Skeletal muscle satellite cell (primary cell): ENCODE measurements around the gene ANAPC7.
"Not testable (repeated sequence)": the region's sequence is repeated elsewhere in the genome, so short reads cannot be mapped to it uniquely, and the experiment has no call there.

ENCODE experiments used
- H3K27me3 ChIP-seq: 2 replicates; pipeline ENCODE4 v1.7.0; 2013; ENCODE audit warnings: low read length; ENCODE audit not compliant: control insufficient read depth, insufficient read depth
- H3K36me3 ChIP-seq: 2 replicates; pipeline ENCODE4 v1.7.0; 2013; ENCODE audit warnings: mild to moderate bottlenecking, control low read depth, low read length; ENCODE audit not compliant: insufficient read depth
- H3K4me1 ChIP-seq: 2 replicates; pipeline ENCODE4 v1.7.0; 2013; ENCODE audit warnings: low read length; ENCODE audit not compliant: control insufficient read depth, insufficient read depth
- H3K4me2 ChIP-seq: 2 replicates; pipeline ENCODE4 v1.7.0; 2013; ENCODE audit warnings: mild to moderate bottlenecking, low read length
- H3K4me3 ChIP-seq: 2 replicates; pipeline ENCODE4 v1.7.0; 2013; ENCODE audit warnings: low read length
- H3K9ac ChIP-seq: 2 replicates; pipeline ENCODE4 v1.7.0; 2013; ENCODE audit warnings: mild to moderate bottlenecking, low read depth, low read length, moderate library complexity
- H3K9me3 ChIP-seq: replicated peaks from 2 replicates; pipeline ENCODE4 v1.7.0; 2013; ENCODE audit warnings: mild to moderate bottlenecking, control low read depth, low read length

ANAPC7 gene

GRCh38 chr12:110358384-110359097 lies 45.0 kb downstream of the ANAPC7 start:
- not testable (repeated sequence) for H3K4me2 ChIP-seq, H3K4me1 ChIP-seq, H3K36me3 ChIP-seq, H3K4me3 ChIP-seq, H3K9me3 ChIP-seq, H3K9ac ChIP-seq, H3K27me3 ChIP-seq

- Histone ChIP-seq H3K9me3 (no peaks in the 10 kb centered on the region), H3K4me3 (no peak overlapping the region), H3K9ac (no peak overlapping the region), H3K36me3 (peaks cover 22% of the 10 kb centered on the region), H3K4me2 (no peak overlapping the region), H3K4me1 (no peaks in the 10 kb centered on the region), H3K27me3 (no peaks in the 10 kb centered on the region)
These were observed 48.4 kb downstream of the ANAPC7 start for GRCh38 chr12:110355073-110355472.

GRCh38 chr12:110354172-110354780 lies 49.2 kb downstream of the ANAPC7 start:
- Histone ChIP-seq H3K4me3 (no peak overlapping the region), H3K27me3 (no peaks in the 10 kb centered on the region), H3K9me3 (no peaks in the 10 kb centered on the region), H3K9ac (no peak overlapping the region), H3K36me3 (peaks cover 30% of the 10 kb centered on the region), H3K4me2 (no peak overlapping the region), H3K4me1 (peaks cover 4% of the 10 kb centered on the region)

DNA sequence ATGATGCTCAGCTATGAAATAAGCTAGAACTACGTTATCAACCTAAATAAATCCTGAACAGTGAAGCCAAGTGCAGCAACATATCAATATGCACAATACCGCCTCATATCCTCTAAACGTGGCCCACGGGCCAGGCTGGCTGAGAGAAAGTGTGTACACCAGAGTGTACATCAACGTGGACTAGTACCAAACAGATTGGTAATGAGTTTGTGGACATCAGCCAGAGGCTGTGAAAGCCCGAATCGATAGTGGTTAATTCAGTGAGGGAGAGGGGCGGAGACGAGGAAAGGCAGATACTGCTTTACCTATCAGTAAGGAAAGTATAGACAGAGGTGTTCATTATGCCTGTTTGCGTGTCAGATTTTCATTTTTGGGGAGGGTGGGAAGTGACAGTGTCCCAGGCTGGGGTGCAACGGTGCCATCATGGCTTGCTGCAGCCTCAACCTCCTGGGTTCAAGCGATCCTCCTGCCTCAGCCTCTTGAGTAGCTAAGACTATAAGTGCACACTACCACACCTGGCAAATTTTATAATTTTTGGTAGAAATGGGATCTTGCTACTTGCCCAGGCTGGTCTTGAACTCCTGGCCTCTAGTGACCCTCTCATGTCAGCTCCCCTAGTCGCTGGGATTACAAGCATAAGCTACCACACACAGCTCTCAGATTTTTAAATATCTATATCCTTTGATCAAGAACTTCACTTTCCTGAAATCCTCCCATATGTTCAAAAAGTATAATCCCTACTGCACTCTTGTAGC lies 50.1 kb downstream of the ANAPC7 start:
- Histone ChIP-seq H3K4me1 (peaks cover 6% of the 10 kb centered on the region), H3K27me3 (no peaks in the 10 kb centered on the region), H3K4me3 (no peak overlapping the region), H3K9me3 (no peaks in the 10 kb centered on the region), H3K36me3 (peaks cover 39% of the 10 kb centered on the region), H3K9ac (no peak overlapping the region), H3K4me2 (no peak overlapping the region)

GRCh38 chr12:110352401-110352800 lies 51.1 kb downstream of the ANAPC7 start:
- Histone ChIP-seq H3K4me1 (peaks cover 6% of the 10 kb centered on the region), H3K4me2 (no peak overlapping the region), H3K4me3 (no peak overlapping the region), H3K9me3 (no peaks in the 10 kb centered on the region), H3K36me3 (peaks cover 49% of the 10 kb centered on the region), H3K27me3 (no peaks in the 10 kb centered on the region), H3K9ac (no peak overlapping the region)

DNA sequence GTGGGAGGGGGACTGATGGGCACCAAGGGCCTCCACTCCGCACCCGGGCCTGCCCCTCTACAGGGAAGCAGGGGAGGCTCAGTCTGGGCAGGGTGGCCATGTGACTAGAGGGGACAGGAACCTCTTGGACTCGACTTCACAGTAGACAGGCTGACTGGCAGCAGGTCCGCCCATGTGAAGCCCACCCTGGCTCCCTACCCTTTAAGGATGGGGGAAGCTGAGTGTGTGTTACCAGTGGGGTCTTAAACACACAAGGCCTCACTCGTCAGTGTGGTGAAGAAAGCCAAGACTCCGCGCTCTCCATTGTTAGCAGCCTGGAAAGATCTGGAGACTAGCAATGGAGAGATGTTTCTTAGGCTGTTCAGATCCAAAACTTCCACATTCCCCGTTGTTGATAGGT lies 52.4 kb downstream of the ANAPC7 start:
- Histone ChIP-seq H3K4me2 (no peak overlapping the region), H3K4me1 (peaks cover 6% of the 10 kb centered on the region), H3K27me3 (no peaks in the 10 kb centered on the region), H3K9ac (no peak overlapping the region), H3K9me3 (no peaks in the 10 kb centered on the region), H3K4me3 (no peak overlapping the region), H3K36me3 (peaks cover 57% of the 10 kb centered on the region)

DNA sequence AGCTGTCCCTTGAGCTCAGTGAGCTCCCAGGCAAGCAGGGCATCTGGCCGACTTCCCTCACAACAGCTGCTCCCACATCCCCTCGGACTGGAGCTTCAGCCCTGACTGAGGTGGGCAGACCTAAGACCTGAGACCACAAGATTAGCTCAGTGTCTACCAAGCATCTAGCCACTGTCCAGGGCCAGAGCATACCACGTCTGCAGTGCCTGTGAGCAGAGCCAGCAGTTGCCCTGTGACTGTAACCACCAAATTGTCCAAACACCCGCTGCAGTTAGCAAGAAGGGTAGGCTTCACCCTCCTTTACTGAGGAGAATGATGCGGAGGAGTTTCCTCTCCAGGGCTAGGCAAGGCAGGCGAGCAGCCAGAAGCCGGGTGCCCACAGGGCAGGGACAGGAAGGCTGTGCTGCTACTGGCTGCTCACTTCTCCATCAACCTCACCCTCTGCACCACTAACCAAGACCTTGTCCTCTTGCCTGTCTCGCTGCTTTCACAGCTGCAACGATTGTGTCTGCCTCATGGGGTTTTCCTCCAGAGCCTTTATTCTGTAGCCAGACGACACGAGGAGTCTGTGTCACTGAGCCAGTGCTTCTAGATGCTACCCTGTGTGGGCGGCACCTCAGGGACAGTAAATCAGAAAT lies 53.9 kb downstream of the ANAPC7 start:
- Histone ChIP-seq H3K4me2 (no peak overlapping the region), H3K4me1 (peaks cover 6% of the 10 kb centered on the region), H3K9me3 (no peaks in the 10 kb centered on the region), H3K4me3 (no peak overlapping the region), H3K9ac (no peak overlapping the region), H3K27me3 (no peaks in the 10 kb centered on the region), H3K36me3 (peaks cover 72% of the 10 kb centered on the region)

DNA sequence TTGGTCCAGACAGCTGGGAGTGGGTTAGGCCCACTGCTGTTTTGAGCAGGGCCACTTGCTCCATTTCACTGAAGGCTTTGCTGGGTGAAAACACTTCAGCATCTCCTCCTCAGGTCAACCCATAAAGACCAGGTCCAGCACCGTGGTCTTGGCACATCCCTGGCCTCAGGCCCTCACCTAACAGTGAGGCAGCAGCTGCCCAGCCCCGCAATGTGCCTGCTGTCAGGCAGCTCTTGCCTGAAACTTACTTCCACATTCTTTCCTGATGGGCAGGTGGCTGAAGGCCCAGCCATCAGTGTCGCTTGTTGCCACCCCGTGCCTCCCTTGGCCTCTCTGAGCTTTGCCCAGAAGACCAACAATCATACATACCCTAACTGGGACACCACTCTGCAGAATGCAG lies 54.4 kb downstream of the ANAPC7 start:
- no peak overlapping the region for H3K4me3 ChIP-seq
- H3K4me2 ChIP-seq: no peak overlapping the region
- peaks cover 6% of the 10 kb centered on the region for H3K4me1 ChIP-seq
- H3K9me3 ChIP-seq: no peaks in the 10 kb centered on the region
- H3K36me3 ChIP-seq: peaks cover 78% of the 10 kb centered on the region
- no peaks in the 10 kb centered on the region for H3K27me3 ChIP-seq
- no peak overlapping the region for H3K9ac ChIP-seq

- Histone ChIP-seq H3K27me3 (no peaks in the 10 kb centered on the region), H3K36me3 (peaks cover 83% of the 10 kb centered on the region), H3K4me3 (no peak overlapping the region), H3K9ac (no peak overlapping the region), H3K4me1 (peaks cover 6% of the 10 kb centered on the region), H3K4me2 (no peak overlapping the region), H3K9me3 (no peaks in the 10 kb centered on the region)
These were observed 55.0 kb downstream of the ANAPC7 start for GRCh38 chr12:110348431-110349059.

- Histone ChIP-seq H3K4me1 (peaks cover 6% of the 10 kb centered on the region), H3K9me3 (no peaks in the 10 kb centered on the region), H3K36me3 (peaks cover 85% of the 10 kb centered on the region), H3K4me2 (no peak overlapping the region), H3K27me3 (no peaks in the 10 kb centered on the region), H3K9ac (no peak overlapping the region), H3K4me3 (no peak overlapping the region)
These were observed 55.7 kb downstream of the ANAPC7 start for GRCh38 chr12:110347767-110348166.

- H3K4me3 ChIP-seq: no peak overlapping the region
- H3K4me2 ChIP-seq: no peak overlapping the region
- peaks cover 10% of the 10 kb centered on the region for H3K4me1 ChIP-seq
- H3K9me3 ChIP-seq: no peaks in the 10 kb centered on the region
- H3K9ac ChIP-seq: no peak overlapping the region
- H3K36me3 ChIP-seq: peaks cover 92% of the 10 kb centered on the region
- H3K27me3 ChIP-seq: no peaks in the 10 kb centered on the region
These were observed 57.5 kb downstream of the ANAPC7 start for GRCh38 chr12:110345963-110346362.
